22Rv1 (cell line): ENCODE data around the gene MEST.
"Not testable (repeated sequence)": the region's sequence is repeated elsewhere in the genome, so short reads cannot be mapped to it uniquely, and the experiment has no call there.

Experiments used
- ZFX ChIP-seq: fragments of 450-650 bp; IDR thresholded peaks from 2 replicates; pipeline ENCODE4 v1.6.1; 2017; ENCODE audit warnings: antibody characterized with exemption, borderline replicate concordance
- TF ChIP-seq, protein P1 (sequence below): fragments of 450-650 bp; IDR thresholded peaks from 2 replicates; pipeline ENCODE4 v1.5.1; 2017; ENCODE audit warnings: mild to moderate bottlenecking

GRCh38 chr7:130537894-130538293, 46.0 kb downstream of the MEST start:
- TF ChIP-seq, protein P1, sequence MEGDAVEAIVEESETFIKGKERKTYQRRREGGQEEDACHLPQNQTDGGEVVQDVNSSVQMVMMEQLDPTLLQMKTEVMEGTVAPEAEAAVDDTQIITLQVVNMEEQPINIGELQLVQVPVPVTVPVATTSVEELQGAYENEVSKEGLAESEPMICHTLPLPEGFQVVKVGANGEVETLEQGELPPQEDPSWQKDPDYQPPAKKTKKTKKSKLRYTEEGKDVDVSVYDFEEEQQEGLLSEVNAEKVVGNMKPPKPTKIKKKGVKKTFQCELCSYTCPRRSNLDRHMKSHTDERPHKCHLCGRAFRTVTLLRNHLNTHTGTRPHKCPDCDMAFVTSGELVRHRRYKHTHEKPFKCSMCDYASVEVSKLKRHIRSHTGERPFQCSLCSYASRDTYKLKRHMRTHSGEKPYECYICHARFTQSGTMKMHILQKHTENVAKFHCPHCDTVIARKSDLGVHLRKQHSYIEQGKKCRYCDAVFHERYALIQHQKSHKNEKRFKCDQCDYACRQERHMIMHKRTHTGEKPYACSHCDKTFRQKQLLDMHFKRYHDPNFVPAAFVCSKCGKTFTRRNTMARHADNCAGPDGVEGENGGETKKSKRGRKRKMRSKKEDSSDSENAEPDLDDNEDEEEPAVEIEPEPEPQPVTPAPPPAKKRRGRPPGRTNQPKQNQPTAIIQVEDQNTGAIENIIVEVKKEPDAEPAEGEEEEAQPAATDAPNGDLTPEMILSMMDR, result not testable (repeated sequence)
- not testable (repeated sequence) for TF ChIP-seq ZFX
